ENCODE results near the gene RUBCN. TPM values are rescaled to one million over a fixed set of nuclear protein-coding genes. Genes with fewer than 3 reads are reported as not detected.

RUBCN gene
- total and polyA plus RNA-seq, 9 of the 15 experiments (the other 6 are each of a cell fraction or from before 2014, with no cell fraction given), result 8.4 to 24.0 (median 11.9) TPM

- in situ Hi-C loops (cut with MboI) (no loop called here), intact Hi-C loops (cut with micrococcal nuclease) (no loop called here)
- ChIA-PET POLR2A (interaction anchor here (0.9 to 2.1 kb wide), 4 partner anchors 8 to 18 kb away, joined by 4 to 8 read pairs (median 6); no protein-coding TSS in a partner anchor), CTCF (ENCODE audit: low intra/inter-chr PET ratio) (no interaction called here)
- peaks cover 21% of the 10 kb centered on the region; the same call in 2 of the 3 replicates for H3K36me3 ChIP-seq (ENCODE audit: control insufficient read depth, insufficient read depth, low read length)
- peak overlapping the region; percentile 62 for H3K4me2 ChIP-seq (ENCODE audit: insufficient read depth, low read length)
- H3K4me3 ChIP-seq, result no peak overlapping the region; the same call in 1 of the 2 replicates
- H3K9me3 ChIP-seq (replicated peaks; ENCODE audit: control insufficient read depth, insufficient read depth, low read depth, low read length), result no peaks in the 10 kb centered on the region
- peaks cover 3 to 4% of the 10 kb centered on the region in 2 experiments; a peak in 2 of 5 replicates for H3K4me1 ChIP-seq (replicated peaks in 1 of 2; ENCODE audit: control insufficient read depth in 2 of 2, insufficient read depth in 2 of 2, low read length in 2 of 2)
- DNase-seq (ENCODE audit: extremely low read depth in 1 of 4, low spot score in 3 of 4) (peak; percentile 41 to 87 (median 67)), FAIRE-seq (peak; percentile 94), ATAC-seq (peak; percentile 99)
- 0 out of 4 replicates have a peak overlapping the region, but pooled peaks of 1 of the 2 experiments have one; percentile 11 for H3K9ac ChIP-seq (ENCODE audit: insufficient read depth in 1 of 2, low read depth in 2 of 2, low read length in 2 of 2)
- peak overlapping the region; percentile 70; the same call in 2 of the 3 replicates for H3K27ac ChIP-seq (ENCODE audit: extremely low read depth, low read depth, low read length)
- peak overlapping the region; percentile 30; the same call in 1 of the 2 replicates for H2AFZ ChIP-seq (ENCODE audit: low read depth, low read length)
- WGBS (ENCODE audit: insufficient coverage, low coverage, missing lambda C conversion rate), result 3% methylated on average over 9 of the region's 9 CpGs
- no peaks in the 10 kb centered on the region for H4K20me1 ChIP-seq (replicated peaks; ENCODE audit: control insufficient read depth, insufficient read depth, low read length)
- no TSS peak for BruUV-seq (replicated peaks)
- no peaks in the 10 kb centered on the region for H3K9me1 ChIP-seq (ENCODE audit: control insufficient read depth, insufficient read depth, low read length)
- H3K27me3 ChIP-seq (ENCODE audit: control insufficient read depth in 2 of 2, insufficient read depth in 2 of 2, low read length in 2 of 2), result no peaks in the 10 kb centered on the region
- no peaks in the 10 kb centered on the region for H3K79me2 ChIP-seq (ENCODE audit: control insufficient read depth, insufficient read depth, low read length)
- TF ChIP-seq ZBTB2 (IDR thresholded peaks at IDR 0.05) (no peak), ZNF668 (CRISPR knock-in tag; IDR thresholded peaks at IDR 0.05) (no peak), PPARD (CRISPR knock-in tag; IDR thresholded peaks at IDR 0.05) (no peak), RCOR1 (IDR thresholded peaks at IDR 0.05; ENCODE audit: borderline replicate concordance in 1 of 2, low read depth in 2 of 2, low read length in 2 of 2) (peak; percentile 32 to 88; a peak in 1 of 4 replicates), NR2C1 (IDR thresholded peaks at IDR 0.05) (no peak), NR2C1 (tag; IDR thresholded peaks at IDR 0.05) (no peak), ARNT (IDR thresholded peaks at IDR 0.05) (no peak), HNRNPUL1 (IDR thresholded peaks at IDR 0.05; ENCODE audit: low read length) (no peak), NRF1 (conservative IDR thresholded peaks at IDR 0.05 in 1 of 2, IDR thresholded peaks at IDR 0.05 in 1 of 2) (peak; percentile 58 to 64), SPI1 (IDR thresholded peaks at IDR 0.05; ENCODE audit: borderline replicate concordance, low read depth, low read length) (no peak), ELF4 (CRISPR knock-in tag; IDR thresholded peaks at IDR 0.05) (no peak), THAP12 (CRISPR knock-in tag; IDR thresholded peaks at IDR 0.05) (no peak), ZNF589 (CRISPR knock-in tag; IDR thresholded peaks at IDR 0.05; ENCODE audit: low read depth) (no peak), ZBTB7A (IDR thresholded peaks at IDR 0.05; ENCODE audit: borderline replicate concordance, control insufficient read depth, low read depth, low read length) (no peak), TAF15 (IDR thresholded peaks at IDR 0.05; ENCODE audit: low read depth, low read length) (no peak), FOXJ2 (tag; IDR thresholded peaks at IDR 0.05) (no peak), ZNF23 (CRISPR knock-in tag; IDR thresholded peaks at IDR 0.05) (no peak), POLR2G (IDR thresholded peaks at IDR 0.05; ENCODE audit: low read depth, low read length) (no peak), ERF (CRISPR knock-in tag; IDR thresholded peaks at IDR 0.05) (no peak), ZNF316 (IDR thresholded peaks at IDR 0.05) (peak; percentile 82), FOS (IDR thresholded peaks at IDR 0.05; ENCODE audit: extremely low read depth, insufficient read length) (peak; percentile 17)
These were observed 24.6 kb downstream of the RUBCN start for GRCh38 chr3:197711973-197712707.
